Loucy (cell line): Measurements from ENCODE around the gene SFR1.
"Not testable (repeated sequence)": the region's sequence is repeated elsewhere in the genome, so short reads cannot be mapped to it uniquely, and the experiment has no call there.

ENCODE experiments used
- H2AFZ ChIP-seq: fragments of 200-600 bp; sonication (generic); 2 replicates; pipeline ENCODE4 v1.6.0; 2016; ENCODE audit warnings: antibody characterized with exemption, mild to moderate bottlenecking, low read length, moderate library complexity
- H3F3A ChIP-seq: fragments of 200-600 bp; 2 replicates; pipeline ENCODE4 v1.6.0; 2016; ENCODE audit warnings: antibody characterized with exemption, low read depth, mild to moderate bottlenecking
- H3K27me3 ChIP-seq: fragments of 200-600 bp; sonication (generic); 2 replicates; pipeline ENCODE4 v1.6.1; 2014; ENCODE audit warnings: low read length, mild to moderate bottlenecking; ENCODE audit not compliant: insufficient read depth, poor library complexity, severe bottlenecking
- H3K36me3 ChIP-seq: fragments of 200-600 bp; sonication (generic); 2 replicates; pipeline ENCODE4 v1.6.1; 2016; ENCODE audit warnings: low read length; ENCODE audit not compliant: insufficient read depth
- H3K4me1 ChIP-seq: fragments of 200-600 bp; sonication (generic); 2 replicates; pipeline ENCODE4 v1.5.1; 2014; ENCODE audit warnings: low read length, mild to moderate bottlenecking; ENCODE audit not compliant: insufficient read depth, poor library complexity, severe bottlenecking
- H3K4me2 ChIP-seq: fragments of 200-600 bp; sonication (generic); 2 replicates; pipeline ENCODE4 v1.6.0; 2014; ENCODE audit warnings: antibody characterized with exemption, low read length, low read depth, mild to moderate bottlenecking; ENCODE audit not compliant: poor library complexity, severe bottlenecking
- H3K4me3 ChIP-seq: fragments of 200-600 bp; sonication (generic); 2 replicates; pipeline ENCODE4 v1.5.1; 2014; ENCODE audit warnings: low read length, mild to moderate bottlenecking, mixed read lengths; ENCODE audit not compliant: poor library complexity, severe bottlenecking
- H3K79me2 ChIP-seq: fragments of 200-600 bp; sonication (generic); 2 replicates; pipeline ENCODE4 v1.6.1; 2014; ENCODE audit warnings: low read length; ENCODE audit not compliant: insufficient read depth
- H3K9ac ChIP-seq: fragments of 200-600 bp; sonication (generic); 2 replicates; pipeline ENCODE4 v1.6.0; 2014; ENCODE audit warnings: mild to moderate bottlenecking, low read depth, low read length, moderate library complexity; ENCODE audit not compliant: poor library complexity, severe bottlenecking
- H3K9me2 ChIP-seq: fragments of 200-600 bp; sonication (generic); replicated peaks from 2 replicates; pipeline ENCODE4 v1.6.1; 2016; ENCODE audit warnings: low read depth, low read length, mixed read lengths
- H3K9me3 ChIP-seq: fragments of 200-600 bp; sonication (generic); 2 replicates; pipeline ENCODE4 v1.6.1; 2014; ENCODE audit warnings: mild to moderate bottlenecking, antibody characterized with exemption, low read length, low read depth; ENCODE audit not compliant: insufficient read depth
- H4K20me1 ChIP-seq: fragments of 200-600 bp; sonication (generic); 2 replicates; pipeline ENCODE4 v1.6.0; 2014; ENCODE audit warnings: antibody characterized with exemption, low read length, mild to moderate bottlenecking; ENCODE audit not compliant: insufficient read depth, poor library complexity, severe bottlenecking
- EZH2phosphoT487 ChIP-seq: fragments of 200-600 bp; IDR thresholded peaks from 2 replicates; pipeline ENCODE4 v1.6.1; 2018; ENCODE audit warnings: antibody characterized with exemption, mild to moderate bottlenecking, moderate library complexity, borderline replicate concordance
- TF ChIP-seq, protein P1 (sequence below): fragments of 200-600 bp; sonication (generic); conservative IDR thresholded peaks from 2 replicates; pipeline ENCODE4 v1.5.1; 2014; ENCODE audit warnings: mild to moderate bottlenecking, antibody characterized with exemption, low read length

SFR1 gene

DNA sequence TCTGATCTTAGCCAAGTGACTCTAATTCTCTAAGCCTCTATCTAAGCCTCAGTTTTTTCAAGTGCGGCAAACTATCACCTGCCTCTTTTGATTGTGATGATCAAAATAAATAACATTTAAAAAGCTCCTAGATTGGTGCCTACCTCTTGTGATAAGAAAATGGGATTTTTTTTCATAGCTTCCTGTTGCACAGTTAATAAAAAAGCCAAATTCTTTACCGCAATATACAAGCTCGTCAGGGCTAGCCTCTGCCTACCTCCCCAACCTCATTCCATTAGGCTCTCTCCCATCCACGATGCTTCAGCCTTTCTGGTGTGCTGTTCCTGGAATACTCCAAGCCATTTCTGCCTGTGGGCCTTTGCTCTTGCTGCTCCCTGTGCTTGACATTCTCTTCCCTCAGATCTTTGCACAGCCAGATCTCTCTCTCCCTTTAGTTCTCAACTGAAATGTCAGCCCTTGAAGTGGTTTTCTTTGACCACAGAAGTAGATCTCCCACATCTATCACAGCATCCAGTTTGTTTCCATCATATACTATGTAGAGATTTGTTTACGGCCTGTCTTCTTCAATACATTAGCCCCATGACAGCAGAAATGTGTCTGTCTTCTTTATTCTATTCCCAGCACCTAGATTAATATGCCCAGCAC is 48.8 kb downstream of the SFR1 start:
- Histone ChIP-seq H3K4me3 (no peak overlapping the region), H3K36me3 (no peaks in the 10 kb centered on the region), H2AFZ (no peak overlapping the region), H3K9me2 (no peaks in the 10 kb centered on the region), H3K27me3 (peaks cover 61% of the 10 kb centered on the region), H3F3A (no peaks in the 10 kb centered on the region), H4K20me1 (no peaks in the 10 kb centered on the region), H3K79me2 (no peaks in the 10 kb centered on the region), H3K9ac (no peak overlapping the region), H3K4me1 (peaks cover 9% of the 10 kb centered on the region), H3K4me2 (no peak overlapping the region), H3K9me3 (no peaks in the 10 kb centered on the region)
- TF ChIP-seq, protein P1, sequence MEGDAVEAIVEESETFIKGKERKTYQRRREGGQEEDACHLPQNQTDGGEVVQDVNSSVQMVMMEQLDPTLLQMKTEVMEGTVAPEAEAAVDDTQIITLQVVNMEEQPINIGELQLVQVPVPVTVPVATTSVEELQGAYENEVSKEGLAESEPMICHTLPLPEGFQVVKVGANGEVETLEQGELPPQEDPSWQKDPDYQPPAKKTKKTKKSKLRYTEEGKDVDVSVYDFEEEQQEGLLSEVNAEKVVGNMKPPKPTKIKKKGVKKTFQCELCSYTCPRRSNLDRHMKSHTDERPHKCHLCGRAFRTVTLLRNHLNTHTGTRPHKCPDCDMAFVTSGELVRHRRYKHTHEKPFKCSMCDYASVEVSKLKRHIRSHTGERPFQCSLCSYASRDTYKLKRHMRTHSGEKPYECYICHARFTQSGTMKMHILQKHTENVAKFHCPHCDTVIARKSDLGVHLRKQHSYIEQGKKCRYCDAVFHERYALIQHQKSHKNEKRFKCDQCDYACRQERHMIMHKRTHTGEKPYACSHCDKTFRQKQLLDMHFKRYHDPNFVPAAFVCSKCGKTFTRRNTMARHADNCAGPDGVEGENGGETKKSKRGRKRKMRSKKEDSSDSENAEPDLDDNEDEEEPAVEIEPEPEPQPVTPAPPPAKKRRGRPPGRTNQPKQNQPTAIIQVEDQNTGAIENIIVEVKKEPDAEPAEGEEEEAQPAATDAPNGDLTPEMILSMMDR, result no peak
- TF ChIP-seq EZH2phosphoT487, result no peak

- H4K20me1 ChIP-seq, H3K4me1 ChIP-seq, H3F3A ChIP-seq, H3K36me3 ChIP-seq, H3K79me2 ChIP-seq, H3K4me3 ChIP-seq, H3K9me3 ChIP-seq, H3K9ac ChIP-seq, H3K9me2 ChIP-seq, H2AFZ ChIP-seq, H3K4me2 ChIP-seq: not testable (repeated sequence)
- H3K27me3 ChIP-seq, result peaks cover 40% of the 10 kb centered on the region
These were observed 52.2 kb downstream of the SFR1 start for GRCh38 chr10:104174136-104174535.
